Stimulated activated naive CD8-positive, alpha-beta T cell treated with anti-CD3 and anti-CD28 coated beads, Interleukin-15, Interleukin-2, amounts not matched to agents 100 U/mL and 50 U/mL, for 24 hours (primary cell): Measurements from ENCODE around the gene ABR.
A peak's percentile ranks its signal among the peaks of the same experiment; 100 is the strongest.
"Not testable (repeated sequence)": the region's sequence is repeated elsewhere in the genome, so short reads cannot be mapped to it uniquely, and the experiment has no call there.

Source experiments
- ATAC-seq: fragments of 150-1000 bp; cut with Tn5 transposase; one replicate; pipeline ENCODE4 v1.10.0; 2021
- DNase-seq: peaks from one replicate; pipeline ENCODE4 v3.0.0; 2021

Gene ABR

DNA sequence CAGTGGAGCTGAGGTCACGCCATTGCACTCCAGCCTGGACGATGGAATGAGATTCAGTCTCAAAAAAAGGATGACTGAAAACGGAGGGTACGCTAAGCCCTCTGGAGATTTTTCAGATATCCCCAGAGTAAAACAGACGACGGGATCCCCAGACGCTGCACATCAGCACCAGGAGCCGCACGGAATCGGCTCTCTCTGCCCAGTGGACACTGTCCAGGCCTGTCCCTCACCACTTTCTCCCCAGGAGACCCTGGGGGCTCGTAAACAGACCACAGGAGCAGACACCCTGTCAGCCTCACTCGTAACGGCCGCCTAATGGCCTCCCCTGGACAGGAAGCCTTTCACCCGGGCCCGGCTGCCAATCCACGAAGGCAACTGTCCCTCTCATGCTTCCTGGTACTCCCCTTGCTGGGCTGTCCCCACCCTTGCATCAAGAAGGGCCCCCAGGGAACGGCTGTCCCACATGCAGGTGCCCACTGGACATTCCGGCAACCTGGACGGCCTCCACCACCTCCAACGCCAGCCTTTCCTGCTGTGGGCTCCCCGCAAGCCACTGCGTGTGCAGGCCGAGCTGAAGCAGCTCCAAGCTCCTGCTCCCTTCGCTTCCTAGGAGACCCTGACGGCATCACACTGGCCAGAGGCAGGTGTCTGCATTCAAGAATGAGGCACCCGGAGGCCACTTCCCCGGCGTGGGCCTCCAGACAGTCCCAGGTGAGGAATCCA lies 108.5 kb downstream of the ABR start:
- DNase-seq (no peak), ATAC-seq (no peak)

DNA sequence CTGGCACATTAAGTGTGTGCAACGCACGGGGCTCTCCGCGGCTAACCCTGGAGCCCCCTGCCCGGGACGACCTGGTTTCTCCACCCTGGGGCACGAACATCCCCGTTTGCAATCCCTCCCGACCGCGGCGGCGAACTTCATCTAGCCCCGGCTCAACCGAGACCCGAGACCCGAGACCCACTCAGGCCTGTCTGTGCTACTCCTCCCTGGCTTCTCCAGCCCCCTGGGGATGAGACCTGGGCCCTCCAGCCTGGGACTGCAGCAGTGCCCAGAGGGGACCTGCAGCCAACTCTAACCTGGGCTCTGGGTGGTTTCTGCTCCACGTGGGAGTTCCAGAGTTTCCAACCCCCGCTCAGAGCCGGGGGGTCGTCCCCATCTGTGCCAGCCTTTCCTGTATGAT lies 109.4 kb downstream of the ABR start:
- ATAC-seq (no peak), DNase-seq (no peak)

DNA sequence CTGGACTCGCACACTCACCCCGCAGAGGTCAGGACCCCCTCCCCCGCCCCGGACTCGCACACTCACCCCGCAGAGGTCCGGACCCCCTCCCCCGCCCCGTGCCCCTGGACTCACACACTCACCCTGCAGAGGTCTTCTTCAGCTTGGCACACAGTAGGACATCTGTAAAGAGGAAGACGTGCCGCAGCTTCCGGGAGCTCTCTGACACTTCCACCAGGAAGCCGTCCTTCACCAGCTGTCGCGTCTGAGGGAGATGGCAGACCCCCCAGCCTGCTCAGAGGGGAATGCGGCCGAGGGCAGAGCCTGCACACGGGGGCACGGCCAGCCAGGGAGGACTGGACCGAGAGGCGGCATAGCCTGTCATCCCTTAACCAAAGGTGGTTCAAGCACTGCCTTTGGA lies 109.9 kb downstream of the ABR start:
- DNase-seq (no peak), ATAC-seq (no peak)

DNA sequence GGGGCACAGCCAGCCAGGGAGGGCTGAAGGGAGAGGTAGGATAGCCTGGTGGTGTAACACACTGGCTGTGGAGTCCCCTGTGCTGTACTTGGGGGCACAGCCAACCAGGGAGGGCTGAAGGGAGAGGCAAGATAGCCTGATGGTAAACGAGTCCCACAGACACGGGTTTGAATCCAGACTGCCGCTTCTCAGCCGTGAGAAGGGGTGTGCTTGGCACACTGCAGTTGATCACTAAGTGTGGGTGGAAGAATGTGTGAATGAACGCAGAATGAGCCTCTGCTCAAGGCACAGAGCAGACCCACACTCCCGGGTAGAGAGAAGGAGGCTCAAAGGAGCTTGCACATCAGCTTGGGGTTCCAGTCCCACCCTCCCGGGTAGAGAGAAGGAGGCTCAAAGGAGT lies 111.4 kb downstream of the ABR start:
- ATAC-seq (no peak), DNase-seq (no peak)

DNA sequence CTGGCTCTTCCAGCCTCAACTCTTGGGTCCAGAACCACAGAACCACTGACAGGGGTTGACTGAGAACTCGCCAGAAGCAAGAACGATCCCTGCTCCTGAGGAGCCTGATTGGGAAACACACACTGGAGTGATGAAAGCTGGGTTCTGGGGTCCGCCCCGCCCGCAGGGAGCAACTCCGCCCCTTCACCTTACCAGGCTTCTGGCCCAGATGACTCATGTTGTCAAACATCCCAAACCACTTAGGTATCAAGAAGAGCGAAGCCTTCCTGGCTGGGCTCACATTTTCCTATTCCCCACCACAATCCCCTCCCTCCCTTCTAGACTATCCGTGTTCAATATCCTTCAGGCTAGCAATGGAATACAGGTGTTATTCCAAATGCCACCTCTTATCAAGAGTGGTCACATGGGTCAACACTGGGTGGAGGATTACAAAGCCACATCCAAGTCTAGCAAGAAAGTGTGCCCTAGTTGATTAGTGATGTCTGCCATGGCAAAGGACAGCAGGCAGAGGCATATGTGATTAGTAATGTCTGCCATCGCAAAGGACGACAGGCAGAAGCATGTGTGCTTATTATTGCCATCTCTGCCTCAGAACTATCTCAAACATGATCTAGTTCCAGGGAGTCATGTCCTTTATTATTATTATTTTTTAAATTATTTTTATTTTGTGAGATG lies 112.4 kb downstream of the ABR start:
- ATAC-seq (no peak), DNase-seq (no peak)

DNA sequence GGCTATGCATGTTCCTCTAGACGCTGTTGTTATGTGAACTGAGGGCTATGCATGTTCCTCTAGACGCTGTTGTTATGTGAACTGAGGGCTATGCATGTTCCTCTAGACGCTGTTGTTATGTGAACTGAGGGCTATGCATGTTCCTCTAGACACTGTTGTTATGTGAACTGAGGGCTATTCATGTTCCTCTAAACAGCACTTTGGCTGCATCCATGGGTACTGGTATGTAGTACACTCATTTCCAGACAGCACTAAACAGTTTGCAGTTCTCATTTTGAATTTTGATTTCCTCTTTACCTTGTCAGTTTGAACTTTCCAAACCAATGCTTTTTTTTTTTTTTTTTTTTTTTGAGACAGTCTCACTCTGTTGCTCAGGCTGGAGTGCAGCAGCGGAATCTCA lies 114.4 kb downstream of the ABR start:
- DNase-seq, ATAC-seq: not testable (repeated sequence)

DNA sequence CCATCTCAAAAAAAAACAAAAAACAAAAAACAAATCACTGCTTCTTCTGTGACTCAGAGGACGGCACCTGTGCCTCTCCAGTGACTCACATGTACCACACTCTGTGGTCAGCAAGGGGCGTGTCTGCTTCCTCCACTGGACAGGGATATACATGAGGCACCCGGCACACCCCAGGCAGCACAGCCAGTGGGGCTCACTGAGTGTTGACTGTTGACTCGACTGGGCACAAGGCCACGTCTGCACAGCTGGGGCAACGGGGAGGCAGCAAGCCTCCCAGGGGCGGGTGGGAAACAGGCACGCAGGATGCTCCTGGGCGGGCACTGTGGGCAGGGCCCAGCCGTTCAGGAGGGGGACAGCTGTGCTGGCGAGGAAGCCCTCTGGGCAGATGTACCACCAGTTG lies 118.8 kb downstream of the ABR start:
- peak; percentile 42 for DNase-seq
- ATAC-seq, result peak; percentile 78

DNA sequence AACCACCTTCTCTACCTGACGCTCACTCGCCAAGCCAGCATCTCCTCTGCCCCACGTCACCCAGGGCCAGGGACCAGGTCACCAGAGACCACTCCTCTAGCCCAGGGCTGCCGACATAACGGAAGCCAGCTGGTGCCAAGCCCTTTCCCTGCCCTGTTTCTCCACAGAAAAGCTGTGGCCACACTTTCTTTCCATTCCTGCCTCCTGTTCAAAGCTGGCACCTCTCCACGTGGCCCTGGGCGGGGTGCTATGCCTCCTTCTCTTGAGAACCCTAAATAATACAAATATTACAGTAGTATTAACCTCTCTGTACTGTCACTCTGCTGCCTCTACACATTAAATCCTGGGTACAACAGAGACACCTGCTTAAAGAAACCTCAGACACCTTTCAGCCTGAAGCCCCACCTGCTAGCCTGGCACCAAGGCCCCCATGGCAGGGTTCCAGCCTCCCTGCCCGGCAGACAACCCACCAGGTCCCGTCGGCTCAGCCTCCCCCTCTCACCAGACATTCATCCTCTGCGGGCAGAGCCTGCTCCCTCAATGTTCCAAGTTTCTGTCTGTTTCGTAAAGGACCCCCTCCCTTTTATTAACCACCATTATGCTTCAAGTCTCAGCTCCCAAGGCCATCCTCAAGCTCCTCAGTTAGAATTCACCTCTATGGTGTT lies 120.5 kb downstream of the ABR start:
- no peak for ATAC-seq
- no peak for DNase-seq

DNA sequence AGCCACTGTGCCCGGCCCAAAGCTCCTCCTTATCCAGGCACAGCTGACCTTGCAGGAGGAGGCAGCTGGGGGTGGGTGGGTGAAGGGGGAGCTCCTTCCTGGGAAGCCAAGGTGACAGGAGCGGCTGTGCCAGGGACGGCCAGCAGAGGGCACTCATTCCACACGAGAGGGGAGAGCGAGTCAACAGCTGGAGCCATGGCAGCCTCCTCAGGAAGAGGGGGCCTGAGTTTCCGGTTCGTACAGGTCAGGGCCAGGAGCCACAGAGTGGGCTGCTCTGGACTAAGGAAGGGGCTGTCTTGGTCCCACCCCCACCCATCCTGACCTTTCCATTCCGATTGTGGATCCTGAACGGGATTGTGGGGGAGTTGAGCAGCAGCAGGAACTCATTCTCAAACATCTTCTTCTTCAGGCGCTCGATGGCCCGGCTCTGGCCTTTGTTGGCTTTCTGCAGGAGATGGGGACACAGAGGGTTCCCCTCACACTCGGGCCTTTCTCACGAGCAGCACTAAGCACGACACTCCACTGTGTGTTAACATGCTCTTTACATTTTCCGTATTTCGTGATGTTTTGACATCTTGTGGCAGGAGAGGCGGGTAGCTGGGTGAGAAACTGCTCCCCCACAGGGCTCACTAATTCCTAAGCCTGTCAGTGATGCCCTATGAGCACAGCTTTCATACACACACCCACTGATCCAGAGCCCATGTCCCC lies 121.2 kb downstream of the ABR start:
- no peak for ATAC-seq
- DNase-seq, result peak; percentile 78

DNA sequence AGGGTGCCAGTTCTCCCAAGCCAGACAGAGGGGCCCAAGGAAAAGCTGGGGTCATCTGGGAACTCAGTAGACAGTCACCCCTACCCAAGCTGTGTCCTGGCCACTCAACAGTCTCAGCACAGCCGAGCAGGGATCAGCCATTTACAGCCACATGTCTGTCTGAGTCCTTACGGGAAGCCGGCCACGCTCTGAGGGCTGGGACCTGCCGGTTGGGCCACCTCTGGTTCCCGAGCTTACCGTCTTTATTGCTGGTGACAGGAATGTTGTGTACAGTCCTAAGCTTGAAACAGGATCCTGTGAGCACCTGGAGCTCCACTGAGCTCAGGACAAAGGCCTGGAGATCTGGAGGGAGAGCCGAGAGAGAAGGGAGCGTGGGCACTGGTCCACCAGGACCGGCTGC lies 123.0 kb downstream of the ABR start:
- no peak for DNase-seq
- no peak for ATAC-seq

DNA sequence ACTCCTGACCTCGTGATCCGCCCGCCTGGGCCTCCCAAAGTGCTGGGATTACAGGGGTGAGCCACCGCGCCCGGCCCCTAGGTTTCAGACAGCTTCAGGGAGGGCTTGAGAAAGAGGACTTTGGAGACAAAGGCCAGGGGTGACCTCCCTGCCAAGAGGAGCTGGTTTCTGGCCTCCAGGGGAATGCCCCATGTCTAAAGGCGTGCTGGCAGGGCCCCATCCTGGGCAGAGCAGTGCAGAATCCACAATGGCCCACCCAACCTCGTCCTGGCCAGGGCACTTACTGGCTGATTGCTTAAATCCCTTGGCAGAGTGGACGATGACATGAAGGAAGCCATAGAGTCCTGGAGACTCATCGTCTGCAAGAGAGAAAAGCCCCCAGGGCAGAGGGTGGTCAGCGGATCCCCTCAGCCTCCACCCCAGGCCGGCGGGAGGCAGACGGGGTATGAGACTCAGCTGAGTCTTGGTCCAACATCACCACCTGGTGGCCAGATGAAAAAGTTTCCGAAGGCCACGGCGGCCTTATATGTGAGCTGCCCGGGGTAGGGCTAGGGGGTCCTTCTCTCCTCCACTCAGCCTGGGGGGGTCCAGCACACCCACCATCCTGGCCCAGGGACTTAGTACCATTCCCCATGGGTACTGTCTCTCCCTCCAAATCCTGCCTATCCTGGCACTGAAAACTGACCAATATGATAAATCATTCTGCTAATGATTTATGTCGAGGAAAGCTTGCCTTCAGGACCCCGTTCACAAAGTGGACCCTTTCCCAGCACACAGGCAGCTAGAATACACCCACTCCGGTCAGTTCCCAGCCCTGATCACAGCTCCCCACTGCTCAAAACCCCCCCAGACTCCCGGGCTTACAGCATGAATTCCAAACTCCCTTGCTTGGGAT lies 123.8 kb downstream of the ABR start:
- ATAC-seq, result peak; percentile 47
- DNase-seq, result peak; percentile 56

DNA sequence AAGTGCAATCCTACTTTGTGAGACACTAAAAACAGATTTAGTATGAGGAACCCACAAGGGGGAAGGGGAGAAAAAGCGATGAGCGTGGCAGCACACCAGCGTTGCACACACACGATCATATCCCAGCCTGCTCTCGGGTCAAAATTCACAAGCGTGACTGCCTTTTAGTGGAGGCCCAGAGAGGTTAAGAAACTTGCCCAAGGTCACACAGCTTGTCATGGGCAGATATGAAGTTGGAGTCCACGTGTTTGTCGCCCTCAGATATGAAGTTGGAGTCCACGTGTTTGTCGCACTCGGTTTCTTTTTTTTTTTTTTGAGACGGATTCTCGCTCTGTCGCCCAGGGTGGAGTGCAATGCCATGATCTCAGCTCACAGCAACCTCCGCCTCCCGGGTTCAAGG lies 124.5 kb downstream of the ABR start:
- DNase-seq (no peak), ATAC-seq (no peak)

DNA sequence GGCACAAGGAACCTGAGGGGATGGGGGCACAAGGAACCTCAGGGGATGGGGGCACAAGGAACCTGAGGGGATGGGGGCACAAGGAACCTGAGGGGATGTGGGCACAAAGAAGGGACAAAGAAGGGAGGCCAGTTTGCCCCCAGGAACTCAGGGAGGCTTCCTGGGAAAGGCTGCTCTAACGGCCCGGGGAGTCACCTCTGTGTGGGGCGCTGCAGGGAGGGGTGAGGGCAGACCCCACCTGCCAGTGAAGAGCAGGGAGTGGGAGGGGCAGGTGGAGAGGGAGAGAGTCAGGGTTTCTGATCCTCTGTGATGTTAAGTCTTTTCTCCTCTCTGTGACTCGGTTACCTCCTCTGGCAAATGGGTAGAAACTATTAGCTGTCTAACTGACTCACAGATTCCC lies 125.1 kb downstream of the ABR start:
- DNase-seq, result no peak
- ATAC-seq, result no peak

DNA sequence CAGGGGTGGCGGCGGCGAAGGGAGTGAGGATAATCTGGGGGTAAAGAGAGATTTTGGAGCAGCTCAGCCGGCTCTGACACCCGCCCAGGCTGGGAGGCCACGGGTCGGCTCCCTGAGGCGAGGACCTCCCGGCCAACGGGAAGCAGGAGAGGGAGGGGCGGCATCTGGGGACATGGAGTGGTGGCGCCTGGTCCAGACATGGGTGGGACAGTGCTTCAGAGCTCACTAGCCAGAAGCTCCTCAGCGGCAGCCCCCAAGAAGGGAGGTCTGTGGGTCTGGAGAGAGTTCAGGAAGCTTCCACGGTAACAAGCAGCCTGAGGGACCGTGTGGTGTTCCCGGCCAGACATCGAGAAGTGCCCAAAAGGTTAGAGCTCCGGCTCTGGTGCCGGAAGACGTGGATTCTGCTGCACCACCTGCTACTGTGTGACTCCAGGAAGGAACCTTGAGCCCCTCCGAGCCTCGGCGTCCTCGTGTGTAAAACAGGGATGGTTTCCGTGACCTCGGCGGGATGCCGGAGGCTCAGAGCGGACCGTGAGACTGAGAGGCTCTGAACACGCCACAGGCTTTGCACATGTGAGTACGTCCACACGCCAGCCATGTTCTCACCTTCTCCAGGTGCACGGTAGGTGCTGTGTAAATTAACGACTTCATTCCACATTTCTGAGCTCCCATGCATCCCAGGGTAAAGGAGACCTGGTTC lies 126.0 kb downstream of the ABR start:
- DNase-seq (no peak), ATAC-seq (no peak)

DNA sequence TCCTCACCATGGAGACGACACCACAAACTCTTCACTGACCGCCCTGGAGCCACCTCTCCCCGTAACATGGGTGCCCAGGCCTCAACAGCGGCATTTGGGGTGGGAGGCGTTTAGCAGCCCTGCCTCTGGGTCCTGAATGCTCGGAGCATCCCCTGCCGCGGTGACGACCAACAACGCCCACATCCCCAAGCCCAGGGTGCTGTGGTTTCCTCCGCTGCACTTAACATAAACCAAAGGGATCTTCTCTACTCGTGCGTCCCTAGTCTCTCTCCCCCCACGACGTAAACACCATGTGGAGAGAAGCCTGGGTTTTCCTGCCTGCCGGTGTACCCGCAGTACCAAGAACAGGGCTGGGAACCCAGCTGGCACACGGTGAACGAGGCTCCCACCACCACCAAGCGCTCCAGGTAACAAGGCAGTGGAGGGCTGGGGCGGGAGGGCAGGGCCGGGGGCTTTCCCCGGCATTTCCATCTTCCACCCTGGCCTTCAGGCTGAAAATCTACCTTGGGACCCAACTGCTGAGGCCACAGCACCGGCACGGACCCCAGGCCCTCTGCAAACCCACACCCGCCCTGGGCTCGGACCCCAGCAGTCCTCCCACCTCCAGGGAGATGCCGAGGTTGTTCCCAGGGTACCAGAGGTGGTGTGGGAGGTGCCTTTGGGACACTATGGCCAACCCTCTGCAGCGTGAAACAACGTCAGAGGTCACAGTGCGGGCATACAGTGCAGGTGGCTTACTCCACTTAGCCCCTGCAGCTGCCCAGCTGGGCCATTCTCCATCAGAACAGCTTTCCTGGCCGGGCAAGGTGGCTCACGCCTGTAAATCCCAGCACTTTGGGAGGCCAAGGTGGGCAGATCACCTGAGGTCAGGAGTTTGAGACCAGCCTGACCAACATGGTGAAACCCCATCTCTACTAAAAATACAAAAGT lies 128.5 kb downstream of the ABR start:
- DNase-seq (no peak), ATAC-seq (no peak)

DNA sequence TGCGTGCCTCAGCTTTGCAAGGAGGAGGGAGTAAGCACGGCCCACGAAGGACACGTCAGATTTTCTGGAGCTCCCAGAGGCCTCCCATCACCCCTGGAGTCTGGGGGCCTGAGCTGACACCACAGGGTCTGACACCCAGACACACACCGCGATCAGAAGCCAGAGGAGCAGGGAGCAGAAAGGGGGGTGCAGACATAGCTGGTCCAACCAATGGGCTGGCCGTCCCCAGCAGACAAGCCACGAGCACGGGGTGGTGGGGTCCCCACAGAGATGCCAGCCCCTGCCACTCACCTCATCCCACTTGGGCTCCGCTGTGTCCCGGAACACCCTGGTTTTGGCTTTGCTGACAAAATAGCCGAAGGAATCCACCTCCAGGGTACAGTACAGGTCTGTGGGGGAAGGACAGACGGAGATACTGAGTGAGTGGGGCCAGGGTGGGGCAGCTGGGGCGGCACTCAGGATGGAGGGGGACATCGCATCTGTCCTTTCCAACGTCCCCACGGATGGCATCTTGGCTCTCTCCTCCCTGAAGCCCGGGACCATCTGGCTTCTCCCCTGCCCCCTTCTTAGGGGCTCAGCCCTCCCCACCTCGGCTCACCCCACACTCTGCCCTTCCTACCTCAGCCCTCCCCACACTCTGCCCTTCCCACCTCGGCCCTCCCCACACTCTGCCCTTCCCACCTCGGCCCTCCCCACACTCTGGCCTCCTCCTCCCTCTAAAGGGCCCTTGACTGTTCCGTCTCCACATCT lies 129.4 kb downstream of the ABR start:
- DNase-seq (no peak), ATAC-seq (no peak)

DNA sequence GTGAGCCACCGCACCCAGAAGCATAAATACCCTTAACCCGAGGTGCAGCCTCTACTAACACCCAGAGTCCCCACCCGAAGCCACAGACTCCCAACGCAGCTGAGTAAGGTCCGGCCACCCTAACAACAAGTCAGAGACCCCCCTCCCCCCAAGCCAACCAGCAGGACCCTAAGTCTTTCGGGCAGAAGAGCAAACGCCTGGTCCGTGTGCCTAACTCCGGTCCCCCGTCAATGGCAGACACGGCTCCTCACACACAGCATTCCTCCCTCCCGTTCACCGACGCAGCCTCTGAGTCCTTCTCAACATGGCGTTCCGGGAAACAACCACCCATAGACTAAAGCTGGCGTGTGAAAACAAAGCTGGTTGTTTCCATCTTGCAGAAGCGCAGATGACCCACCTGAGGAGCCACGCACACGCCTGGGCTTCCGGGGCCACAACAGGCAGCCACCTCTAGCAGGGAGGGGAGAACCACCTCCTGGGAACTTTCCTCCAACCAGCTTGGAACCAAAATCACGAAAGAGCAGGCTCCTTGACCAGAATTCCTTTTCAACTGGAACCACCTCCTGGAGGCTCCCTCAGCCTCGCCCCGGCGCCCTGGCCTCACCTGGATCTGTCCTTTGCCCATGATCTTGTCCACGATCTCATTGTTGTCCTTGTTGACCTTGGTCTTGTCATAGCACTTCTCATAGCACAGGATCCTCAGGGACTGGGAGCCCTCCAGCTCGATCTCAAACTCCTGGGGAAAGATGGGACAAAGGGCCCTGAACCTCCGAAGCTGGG lies 130.1 kb downstream of the ABR start:
- ATAC-seq, result no peak
- DNase-seq, result no peak

DNA sequence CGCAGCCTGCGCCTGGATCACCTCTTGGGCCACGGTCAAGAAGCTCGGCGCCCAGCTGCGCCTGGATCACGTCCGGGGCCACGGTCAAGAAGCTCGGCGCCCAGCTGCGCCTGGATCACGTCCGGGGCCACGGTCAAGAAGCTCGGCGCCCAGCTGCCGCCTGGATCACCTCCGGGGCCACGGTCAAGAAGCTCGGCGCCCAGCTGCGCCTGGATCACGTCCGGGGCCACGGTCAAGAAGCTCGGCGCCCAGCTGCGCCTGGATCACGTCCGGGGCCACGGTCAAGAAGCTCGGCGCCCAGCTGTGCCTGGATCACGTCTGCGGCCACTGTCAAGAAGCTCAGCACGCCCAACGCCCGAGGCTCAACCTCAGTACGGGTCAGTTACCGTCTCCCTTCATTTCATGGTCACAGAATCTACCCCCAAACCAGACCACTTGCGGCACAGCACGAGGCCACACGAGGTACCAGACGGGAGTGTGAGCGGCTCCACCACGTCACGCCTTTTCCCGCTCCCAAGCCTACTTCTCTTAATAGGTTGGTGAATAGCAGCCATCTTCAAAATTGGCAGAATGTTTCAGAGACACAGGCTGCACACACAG lies 131.2 kb downstream of the ABR start:
- DNase-seq, ATAC-seq: not testable (repeated sequence)
